Spleen (tissue), 7 donors: Measurements from ENCODE around the gene PEX14.

Experiments
- POLR2A ChIP-seq, 3 donors: fragments of 450-650 bp; IDR thresholded peaks; one replicate each; pipeline ENCODE4 v1.5.1; 2017; ENCODE audit warnings: antibody characterized with exemption in 3 of 3, mild to moderate bottlenecking in 1 of 3
- TF ChIP-seq, protein P1 (sequence below), 11 experiments: fragments of 200-600 bp in 7 of 11; fragments of 450-650 bp in 4 of 11; sonication (generic) in 4 of 11; IDR thresholded peaks in 8 of 11; conservative IDR thresholded peaks in 3 of 11; 1 replicate in 7 of 11; 2 replicates in 4 of 11; pipeline versions ENCODE4 v1.4.0 to v1.8.0; 2016 to 2021; ENCODE audit warnings: antibody characterized with exemption in 11 of 11, inconsistent platforms in 4 of 11, mild to moderate bottlenecking in 1 of 11
- donor health status: DM: no; HTN: no; CAD: no; lungs with moderate emphysema.
- donor health status: DM: no; HTN: no; CAD: no.
- donor health status: DM: no; HTN: no; CAD: no.

DNA sequence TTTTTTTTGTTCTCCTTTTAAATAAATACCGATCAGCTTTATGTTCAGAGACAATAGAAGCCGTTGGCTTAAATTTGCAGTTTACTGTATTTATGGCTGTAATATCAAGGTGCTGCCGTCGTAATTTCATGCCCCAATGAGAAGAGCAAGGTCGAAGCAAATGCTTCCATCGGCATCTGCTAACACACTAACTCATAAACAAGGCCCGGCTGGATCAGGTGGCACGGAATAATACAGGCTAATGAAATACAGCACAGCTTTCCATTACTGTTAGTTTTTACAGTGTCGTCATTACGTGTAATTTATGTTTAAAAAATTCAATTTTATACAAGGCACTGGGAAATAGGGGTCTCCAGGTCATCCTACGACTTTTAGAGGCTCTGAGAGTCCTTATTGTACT, 119.0 kb downstream of the PEX14 start:
- TF ChIP-seq POLR2A (IDR thresholded peaks at IDR 0.05): no peak
- TF ChIP-seq, protein P1, sequence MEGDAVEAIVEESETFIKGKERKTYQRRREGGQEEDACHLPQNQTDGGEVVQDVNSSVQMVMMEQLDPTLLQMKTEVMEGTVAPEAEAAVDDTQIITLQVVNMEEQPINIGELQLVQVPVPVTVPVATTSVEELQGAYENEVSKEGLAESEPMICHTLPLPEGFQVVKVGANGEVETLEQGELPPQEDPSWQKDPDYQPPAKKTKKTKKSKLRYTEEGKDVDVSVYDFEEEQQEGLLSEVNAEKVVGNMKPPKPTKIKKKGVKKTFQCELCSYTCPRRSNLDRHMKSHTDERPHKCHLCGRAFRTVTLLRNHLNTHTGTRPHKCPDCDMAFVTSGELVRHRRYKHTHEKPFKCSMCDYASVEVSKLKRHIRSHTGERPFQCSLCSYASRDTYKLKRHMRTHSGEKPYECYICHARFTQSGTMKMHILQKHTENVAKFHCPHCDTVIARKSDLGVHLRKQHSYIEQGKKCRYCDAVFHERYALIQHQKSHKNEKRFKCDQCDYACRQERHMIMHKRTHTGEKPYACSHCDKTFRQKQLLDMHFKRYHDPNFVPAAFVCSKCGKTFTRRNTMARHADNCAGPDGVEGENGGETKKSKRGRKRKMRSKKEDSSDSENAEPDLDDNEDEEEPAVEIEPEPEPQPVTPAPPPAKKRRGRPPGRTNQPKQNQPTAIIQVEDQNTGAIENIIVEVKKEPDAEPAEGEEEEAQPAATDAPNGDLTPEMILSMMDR (IDR thresholded peaks at IDR 0.05 in 8 of 11, conservative IDR thresholded peaks at IDR 0.05 in 3 of 11): no peak
